A673 (cell line): ENCODE measurements around the gene APOBEC3B.

Experiments
- CTCF ChIP-seq: fragments of 300-800, 200-600 bp; sonication (generic); conservative IDR thresholded peaks from 2 replicates; pipeline ENCODE4 v1.5.1; 2017; ENCODE audit warnings: low read depth, mild to moderate bottlenecking, antibody characterized with exemption, low read length, moderate library complexity, mixed read lengths
- EZH2 ChIP-seq: fragments of 200-600 bp; sonication (generic); IDR thresholded peaks from 2 replicates; pipeline ENCODE4 v1.6.1; 2017; ENCODE audit warnings: borderline replicate concordance, low read depth, mild to moderate bottlenecking, mixed read lengths, antibody characterized with exemption, low read length; ENCODE audit not compliant: poor library complexity, severe bottlenecking

GRCh38 chr22:39039306-39040126 is 57.4 kb downstream of the APOBEC3B start:
- no peak for TF ChIP-seq CTCF
- TF ChIP-seq EZH2 = no peak
